ENCODE results near the gene GMEB2. TPM values are rescaled to one million over a fixed set of nuclear protein-coding genes. Genes with fewer than 3 reads are reported as not detected.
"Not testable (repeated sequence)": the region's sequence is repeated elsewhere in the genome, so short reads cannot be mapped to it uniquely, and the experiment has no call there.

GMEB2 gene
- total RNA-seq, 1 donor: 9.4 TPM

DNA sequence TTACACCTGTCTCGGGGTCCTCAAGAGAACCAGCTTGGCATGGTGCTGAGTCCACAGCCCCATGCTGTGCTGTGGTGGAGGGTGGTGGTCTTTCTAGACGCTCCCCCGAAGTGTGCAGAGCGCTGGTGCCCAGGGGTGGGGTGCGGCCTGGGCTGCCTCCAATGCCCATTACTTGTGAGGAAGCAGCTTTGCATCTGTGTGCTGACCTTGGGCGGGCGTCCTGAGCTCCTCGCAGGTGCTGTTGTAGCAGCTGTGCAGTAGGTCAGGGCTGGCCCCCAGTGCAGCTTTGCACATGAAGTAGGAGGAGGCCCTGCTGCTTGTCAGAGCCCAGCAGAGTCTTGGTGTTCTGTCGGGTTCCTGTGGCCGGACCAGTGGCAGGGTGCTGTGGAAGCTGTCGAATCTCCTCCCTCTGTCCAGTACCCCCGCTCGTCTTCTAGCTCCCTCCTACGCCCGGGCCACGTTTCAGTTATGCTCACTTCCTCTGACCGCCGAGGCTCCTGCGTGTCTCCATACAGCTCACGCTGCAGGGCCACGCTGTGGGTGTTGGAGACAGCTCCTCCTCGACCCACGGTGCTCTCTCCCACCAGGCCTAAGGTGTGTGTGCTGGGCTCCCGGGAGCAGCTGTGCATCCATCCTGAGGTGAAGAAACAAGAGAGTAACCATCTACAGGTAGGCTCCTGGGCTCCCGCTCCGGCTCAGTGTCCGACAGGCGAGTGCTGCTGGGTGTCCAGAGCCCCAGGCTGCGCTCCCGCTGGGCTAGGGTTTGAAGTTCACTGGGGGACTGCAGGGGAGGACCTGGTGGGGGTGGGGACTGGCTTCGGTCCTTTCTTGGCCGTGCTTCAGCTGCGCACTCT is 35.3 kb upstream of the GMEB2 start:
- TF ChIP-seq, protein P1, sequence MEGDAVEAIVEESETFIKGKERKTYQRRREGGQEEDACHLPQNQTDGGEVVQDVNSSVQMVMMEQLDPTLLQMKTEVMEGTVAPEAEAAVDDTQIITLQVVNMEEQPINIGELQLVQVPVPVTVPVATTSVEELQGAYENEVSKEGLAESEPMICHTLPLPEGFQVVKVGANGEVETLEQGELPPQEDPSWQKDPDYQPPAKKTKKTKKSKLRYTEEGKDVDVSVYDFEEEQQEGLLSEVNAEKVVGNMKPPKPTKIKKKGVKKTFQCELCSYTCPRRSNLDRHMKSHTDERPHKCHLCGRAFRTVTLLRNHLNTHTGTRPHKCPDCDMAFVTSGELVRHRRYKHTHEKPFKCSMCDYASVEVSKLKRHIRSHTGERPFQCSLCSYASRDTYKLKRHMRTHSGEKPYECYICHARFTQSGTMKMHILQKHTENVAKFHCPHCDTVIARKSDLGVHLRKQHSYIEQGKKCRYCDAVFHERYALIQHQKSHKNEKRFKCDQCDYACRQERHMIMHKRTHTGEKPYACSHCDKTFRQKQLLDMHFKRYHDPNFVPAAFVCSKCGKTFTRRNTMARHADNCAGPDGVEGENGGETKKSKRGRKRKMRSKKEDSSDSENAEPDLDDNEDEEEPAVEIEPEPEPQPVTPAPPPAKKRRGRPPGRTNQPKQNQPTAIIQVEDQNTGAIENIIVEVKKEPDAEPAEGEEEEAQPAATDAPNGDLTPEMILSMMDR (IDR thresholded peaks at IDR 0.05; ENCODE audit: extremely low read depth, low read depth, low read length): no peak
- Histone ChIP-seq H3K4me2 (ENCODE audit: insufficient read depth, low read length) (no peak overlapping the region), H3K9me3 (ENCODE audit: low read depth, low read length) (no peaks in the 10 kb centered on the region), H3K4me1 (ENCODE audit: insufficient read depth, low read length) (peaks cover 14% of the 10 kb centered on the region), H2AFZ (ENCODE audit: low read length) (no peak overlapping the region), H3K79me2 (ENCODE audit: insufficient read depth, low read length) (peaks cover 49% of the 10 kb centered on the region), H3K4me3 (ENCODE audit: insufficient read depth, low read length) (no peak overlapping the region), H3K27me3 (ENCODE audit: insufficient read depth, low read length) (no peaks in the 10 kb centered on the region), H3K36me3 (ENCODE audit: insufficient read depth, low read length) (peaks cover 42% of the 10 kb centered on the region), H4K20me1 (ENCODE audit: insufficient read depth, low read length) (no peaks in the 10 kb centered on the region), H3K27ac (ENCODE audit: low read depth, low read length) (no peak overlapping the region)
- peak; percentile 62 for DNase-seq (ENCODE audit: insufficient read length, low spot score, missing footprints)

DNA sequence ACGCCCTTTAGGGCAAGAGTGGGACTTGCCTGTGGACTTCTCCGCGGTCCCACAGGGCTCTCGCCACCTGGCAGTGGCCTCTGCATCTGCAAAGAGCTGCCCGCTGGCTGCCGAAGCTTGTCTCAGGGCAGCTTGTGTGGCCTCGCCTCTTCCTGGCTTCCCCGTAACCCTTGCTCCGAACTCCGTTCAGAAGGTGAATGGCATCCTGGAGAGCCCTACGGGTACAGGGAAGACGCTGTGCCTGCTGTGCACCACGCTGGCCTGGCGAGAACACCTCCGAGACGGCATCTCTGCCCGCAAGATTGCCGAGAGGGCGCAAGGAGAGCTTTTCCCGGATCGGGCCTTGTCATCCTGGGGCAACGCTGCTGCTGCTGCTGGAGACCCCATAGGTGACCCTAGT is 34.2 kb upstream of the GMEB2 start:
- no peak overlapping the region for H3K4me3 ChIP-seq (ENCODE audit: insufficient read depth, low read length)
- no peak overlapping the region for H3K4me2 ChIP-seq (ENCODE audit: insufficient read depth, low read length)
- TF ChIP-seq, protein P1 (IDR thresholded peaks at IDR 0.05; ENCODE audit: extremely low read depth, low read depth, low read length): no peak
- no peaks in the 10 kb centered on the region for H3K9me3 ChIP-seq (ENCODE audit: low read depth, low read length)
- H3K79me2 ChIP-seq (ENCODE audit: insufficient read depth, low read length): peaks cover 49% of the 10 kb centered on the region
- H3K27me3 ChIP-seq (ENCODE audit: insufficient read depth, low read length): no peaks in the 10 kb centered on the region
- H4K20me1 ChIP-seq (ENCODE audit: insufficient read depth, low read length): no peaks in the 10 kb centered on the region
- peaks cover 36% of the 10 kb centered on the region for H3K36me3 ChIP-seq (ENCODE audit: insufficient read depth, low read length)
- H3K4me1 ChIP-seq (ENCODE audit: insufficient read depth, low read length): peaks cover 14% of the 10 kb centered on the region
- H2AFZ ChIP-seq (ENCODE audit: low read length): no peak overlapping the region
- no peak for DNase-seq (ENCODE audit: insufficient read length, low spot score, missing footprints)
- no peak overlapping the region for H3K27ac ChIP-seq (ENCODE audit: low read depth, low read length)

DNA sequence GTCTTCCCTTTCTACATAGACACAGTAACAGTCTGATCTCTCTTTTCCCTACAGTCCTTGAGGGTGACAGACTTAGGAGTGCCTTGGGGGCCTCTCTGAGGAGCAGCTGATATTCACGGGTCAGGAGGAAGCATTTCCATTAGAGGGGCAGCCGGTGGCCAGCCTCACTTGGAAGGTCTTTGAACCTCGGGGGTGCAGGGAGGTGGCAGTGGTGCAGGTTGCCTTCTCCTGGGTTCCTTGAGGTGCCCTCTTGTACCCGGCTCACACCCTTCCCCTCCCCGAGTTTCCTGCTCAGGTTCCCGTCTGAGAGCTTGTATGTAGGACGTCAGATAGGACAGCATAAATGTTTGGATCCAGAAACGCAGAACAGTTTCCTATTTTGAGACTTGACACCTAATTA is 33.7 kb upstream of the GMEB2 start:
- H4K20me1 ChIP-seq (ENCODE audit: insufficient read depth, low read length): no peaks in the 10 kb centered on the region
- H3K4me3 ChIP-seq (ENCODE audit: insufficient read depth, low read length): no peak overlapping the region
- peaks cover 34% of the 10 kb centered on the region for H3K36me3 ChIP-seq (ENCODE audit: insufficient read depth, low read length)
- peaks cover 49% of the 10 kb centered on the region for H3K79me2 ChIP-seq (ENCODE audit: insufficient read depth, low read length)
- no peaks in the 10 kb centered on the region for H3K9me3 ChIP-seq (ENCODE audit: low read depth, low read length)
- no peaks in the 10 kb centered on the region for H3K27me3 ChIP-seq (ENCODE audit: insufficient read depth, low read length)
- peak; percentile 71 for DNase-seq (ENCODE audit: insufficient read length, low spot score, missing footprints)
- H3K4me2 ChIP-seq (ENCODE audit: insufficient read depth, low read length): no peak overlapping the region
- H3K27ac ChIP-seq (ENCODE audit: low read depth, low read length): no peak overlapping the region
- no peak overlapping the region for H2AFZ ChIP-seq (ENCODE audit: low read length)
- TF ChIP-seq, protein P1 (IDR thresholded peaks at IDR 0.05; ENCODE audit: extremely low read depth, low read depth, low read length): no peak
- peaks cover 14% of the 10 kb centered on the region for H3K4me1 ChIP-seq (ENCODE audit: insufficient read depth, low read length)

DNA sequence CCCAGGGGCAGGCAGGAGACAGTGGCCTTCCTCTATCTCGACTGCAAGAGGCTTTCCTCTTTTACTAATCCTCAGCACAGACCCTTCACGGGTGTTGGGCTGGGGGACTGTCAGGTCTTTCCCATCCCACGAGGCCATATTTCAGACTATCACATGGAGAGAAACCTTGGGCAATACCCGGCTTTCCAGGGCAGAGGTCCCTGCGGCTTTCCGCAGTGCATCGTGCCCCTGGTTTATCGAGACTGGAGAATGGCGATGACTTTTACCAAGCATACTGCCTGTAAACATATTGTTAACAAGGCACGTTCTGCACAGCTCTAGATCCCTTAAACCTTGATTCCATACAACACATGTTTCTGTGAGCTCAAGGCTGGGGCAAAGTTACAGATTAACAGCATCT is 33.3 kb upstream of the GMEB2 start:
- H3K4me3 ChIP-seq (ENCODE audit: insufficient read depth, low read length); H3K4me2 ChIP-seq (ENCODE audit: insufficient read depth, low read length); H3K9me3 ChIP-seq (ENCODE audit: low read depth, low read length); H3K27me3 ChIP-seq (ENCODE audit: insufficient read depth, low read length); H3K27ac ChIP-seq (ENCODE audit: low read depth, low read length); DNase-seq (ENCODE audit: insufficient read length, low spot score, missing footprints); H2AFZ ChIP-seq (ENCODE audit: low read length); H4K20me1 ChIP-seq (ENCODE audit: insufficient read depth, low read length): not testable (repeated sequence)
- Histone ChIP-seq H3K36me3 (ENCODE audit: insufficient read depth, low read length) (peaks cover 34% of the 10 kb centered on the region), H3K4me1 (ENCODE audit: insufficient read depth, low read length) (peaks cover 14% of the 10 kb centered on the region), H3K79me2 (ENCODE audit: insufficient read depth, low read length) (peaks cover 49% of the 10 kb centered on the region)
